GF-D8 (cell line): ENCODE measurements around the gene PRPF39.
"Not testable (repeated sequence)": the region's sequence is repeated elsewhere in the genome, so short reads cannot be mapped to it uniquely, and the experiment has no call there.

Source experiments
- DNase-seq: peaks from one replicate; lab custom pipeline; 2025; lab: John Stamatoyannopoulos, UW

Gene PRPF39

DNA sequence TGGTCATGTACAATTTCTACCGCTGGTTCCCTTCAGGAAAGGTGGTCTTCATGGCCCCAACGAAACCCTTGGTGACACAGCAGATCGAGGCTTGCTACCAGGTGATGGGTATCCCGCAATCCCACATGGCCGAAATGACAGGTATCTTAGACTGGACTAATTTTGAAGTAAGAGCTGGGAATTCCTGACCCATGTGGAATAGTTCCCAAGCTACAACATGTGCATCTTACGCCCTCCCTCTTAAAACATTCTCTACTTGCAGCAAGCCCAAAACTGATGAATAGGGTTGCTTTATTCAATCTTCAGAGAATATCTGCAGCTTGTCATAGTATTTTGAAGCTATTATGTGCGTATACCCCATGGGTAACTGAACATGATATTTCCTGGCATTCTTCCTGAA is 52.5 kb downstream of the PRPF39 start:
- no peak for DNase-seq

DNA sequence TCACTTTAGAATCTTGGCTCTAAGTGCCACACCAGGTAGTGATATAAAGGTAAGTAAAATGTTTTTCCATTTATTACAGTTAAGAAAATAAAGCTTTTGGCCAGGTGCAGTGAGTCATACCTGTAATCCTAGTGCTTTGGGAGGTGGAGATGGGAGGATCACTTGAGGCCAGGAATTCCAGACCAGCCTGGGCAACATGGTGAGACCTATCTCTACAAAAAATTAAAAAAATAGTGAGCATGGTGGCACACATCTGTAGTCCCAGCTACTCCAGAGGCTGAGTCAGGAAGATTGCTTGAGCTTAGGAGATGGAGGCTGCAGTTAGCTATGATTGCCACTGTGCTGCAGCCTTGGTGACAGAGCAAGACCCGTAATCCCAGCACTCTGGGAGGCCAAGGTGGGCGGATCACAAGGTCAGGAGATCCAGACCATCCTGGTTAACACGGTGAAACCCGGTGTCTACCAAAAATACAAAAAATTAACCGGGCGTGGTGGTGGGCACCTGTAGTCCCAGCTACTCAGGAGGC is 56.8 kb downstream of the PRPF39 start:
- DNase-seq = no peak

DNA sequence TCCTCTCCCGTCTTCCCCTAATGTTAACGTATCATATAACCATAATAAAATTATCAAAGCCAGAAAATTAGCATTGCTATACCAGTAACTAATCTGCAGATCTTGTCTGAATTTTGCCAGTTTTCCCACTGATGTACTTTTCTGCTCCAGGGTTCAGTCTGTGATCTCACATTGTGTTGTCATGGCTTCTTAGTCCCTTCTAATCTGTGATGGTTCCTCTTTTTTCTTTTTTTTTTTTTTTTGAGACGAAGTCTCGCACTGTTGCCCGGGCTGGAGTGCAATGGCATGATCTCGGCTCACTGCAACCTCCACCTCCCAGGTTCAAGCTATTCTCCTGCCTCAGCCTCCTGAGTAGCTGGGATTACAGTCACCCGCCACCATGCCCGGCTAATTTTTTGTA is 58.2 kb downstream of the PRPF39 start:
- DNase-seq = not testable (repeated sequence)

DNA sequence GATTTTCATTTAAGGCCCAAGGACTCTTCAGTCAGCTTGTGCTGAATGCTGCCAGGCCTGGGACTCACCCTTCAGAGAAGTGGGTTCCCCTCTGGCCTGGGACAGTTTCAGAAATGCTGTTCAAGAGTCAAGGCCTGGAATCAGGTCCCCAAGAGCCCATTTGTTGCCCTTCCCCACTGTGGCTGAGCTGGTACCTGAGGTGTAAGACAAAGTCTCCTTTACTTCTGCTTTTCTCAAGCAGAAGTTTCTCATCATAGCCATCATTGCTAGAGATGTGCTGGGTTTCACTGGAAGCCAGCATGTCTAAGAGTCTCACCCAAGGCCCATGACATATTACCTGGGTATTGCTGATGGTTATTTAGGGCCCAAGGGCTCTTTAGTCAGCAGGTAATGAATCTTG is 60.7 kb downstream of the PRPF39 start:
- DNase-seq = no peak

DNA sequence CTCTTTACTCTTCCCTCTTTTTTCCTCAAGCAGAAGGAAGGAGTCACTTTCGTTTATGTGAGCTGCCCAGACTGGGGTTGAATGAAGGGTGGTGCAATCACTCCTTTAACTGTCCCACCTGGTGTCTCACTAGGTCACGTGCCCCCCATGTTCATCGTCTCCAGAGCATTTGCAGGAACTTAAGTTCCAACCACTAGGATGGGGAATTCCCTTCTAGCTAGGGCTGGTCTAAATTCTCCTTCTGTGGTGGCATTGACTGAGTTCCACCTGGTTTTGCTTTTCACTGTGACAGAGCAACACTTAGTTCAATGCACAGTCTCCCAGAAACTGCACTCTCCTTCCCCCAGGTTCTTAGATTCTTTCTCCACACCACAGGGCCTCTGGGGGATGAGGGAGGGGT is 61.3 kb downstream of the PRPF39 start:
- no peak for DNase-seq

DNA sequence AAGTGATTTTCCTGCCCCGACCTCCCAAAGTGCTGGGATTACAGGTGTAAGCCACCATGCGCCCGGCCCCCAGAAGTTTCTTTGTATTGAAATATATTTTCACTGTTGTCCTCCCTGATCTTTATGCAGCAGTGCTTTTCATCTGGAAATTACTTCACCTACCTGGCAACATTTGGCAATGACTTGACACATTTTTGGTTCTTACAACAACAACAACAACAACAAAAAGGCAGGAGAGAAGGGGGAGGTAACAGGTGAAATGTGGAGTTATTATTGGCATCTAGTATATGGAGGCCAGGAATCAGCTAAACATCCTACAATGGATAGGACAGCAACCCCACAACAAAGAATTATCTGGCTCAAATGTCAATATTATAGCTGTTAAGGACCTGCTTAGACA is 65.7 kb downstream of the PRPF39 start:
- DNase-seq = no peak

DNA sequence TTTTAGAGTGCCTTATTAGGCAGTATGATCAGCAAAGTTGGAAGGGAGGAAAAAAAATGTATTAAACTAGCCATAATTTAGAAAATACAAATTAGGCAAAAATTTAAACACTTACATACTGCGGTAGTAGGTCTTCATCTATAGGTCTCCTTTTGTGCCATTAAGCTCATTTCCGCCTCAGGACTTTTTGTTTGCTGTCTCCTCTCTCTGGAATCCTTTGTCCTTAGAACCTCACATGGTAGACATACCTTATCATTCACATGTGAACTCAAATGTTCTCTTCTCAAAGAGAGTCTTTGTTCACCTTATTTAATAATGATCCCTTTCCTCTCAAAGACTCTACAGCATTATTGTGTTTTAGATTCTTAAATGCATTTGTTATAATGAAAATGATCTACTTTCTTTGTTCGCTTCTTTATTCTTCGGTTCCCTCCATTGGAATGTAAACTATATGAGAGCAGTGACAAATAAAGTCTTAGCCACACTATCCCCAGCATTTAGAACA is 66.5 kb downstream of the PRPF39 start:
- DNase-seq = no peak

DNA sequence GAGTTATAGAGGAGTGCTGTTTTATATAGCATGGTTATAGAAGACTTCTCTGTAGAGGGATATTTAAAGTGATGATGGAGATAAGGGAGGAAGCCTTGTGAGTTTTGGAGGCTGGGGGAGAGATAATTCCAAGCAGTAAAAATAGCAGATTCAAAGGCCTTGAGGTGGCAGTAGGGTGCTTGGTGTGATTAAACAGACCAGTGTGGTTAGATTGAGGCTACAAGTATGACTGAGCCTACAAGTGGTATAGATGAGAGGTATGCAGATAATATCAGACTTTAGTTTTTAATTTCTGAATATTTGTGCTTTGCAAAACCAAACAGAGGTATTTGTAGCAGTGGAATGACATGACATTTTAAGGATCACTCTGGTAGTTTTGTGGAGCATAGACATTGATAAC is 72.2 kb downstream of the PRPF39 start:
- DNase-seq = no peak
